ENCODE data around the gene IL33. TPM values are rescaled to one million over a fixed set of nuclear protein-coding genes. Genes with fewer than 3 reads are reported as not detected.

The IL33 gene
- total RNA-seq, 4 donors from 2014 or later = 1.6 to 3.1 (median 1.9) TPM

GRCh38 chr9:6183627-6184026 is 32.0 kb upstream of the IL33 start:
- ATAC-seq (no peak), DNase-seq (no peak)
- H3K9me3 ChIP-seq = no peaks in the 10 kb centered on the region
- no peaks in the 10 kb centered on the region for H3K36me3 ChIP-seq
- intact Hi-C loops (cut with DNase I; ENCODE audit: low total_unique reads) = no loop called here
- no peak overlapping the region for H3K27ac ChIP-seq
- TF ChIP-seq POLR2A (IDR thresholded peaks at IDR 0.05) = no peak
- TF ChIP-seq CTCF (IDR thresholded peaks at IDR 0.05 in 4 of 5, conservative IDR thresholded peaks at IDR 0.05 in 1 of 5) = no peak
- no peak overlapping the region for H3K4me3 ChIP-seq
- no peaks in the 10 kb centered on the region for H3K27me3 ChIP-seq
- H3K4me1 ChIP-seq = no peaks in the 10 kb centered on the region
- in situ Hi-C loops (cut with MboI; ENCODE audit: low sequenced_read_pairs in 4 of 4) = no loop called here

GRCh38 chr9:6184749-6185645 is 30.6 kb upstream of the IL33 start:
- TF ChIP-seq CTCF (IDR thresholded peaks at IDR 0.05 in 4 of 5, conservative IDR thresholded peaks at IDR 0.05 in 1 of 5) (no peak), POLR2A (IDR thresholded peaks at IDR 0.05) (no peak)

GRCh38 chr9:6186691-6187090 is 28.9 kb upstream of the IL33 start:
- no peak for DNase-seq
- in situ Hi-C loops (cut with MboI; ENCODE audit: low sequenced_read_pairs in 4 of 4) = no loop called here
- intact Hi-C loops (cut with DNase I; ENCODE audit: low total_unique reads) = no loop called here
- H3K9me3 ChIP-seq = no peaks in the 10 kb centered on the region
- TF ChIP-seq CTCF (IDR thresholded peaks at IDR 0.05 in 4 of 5, conservative IDR thresholded peaks at IDR 0.05 in 1 of 5) = no peak
- TF ChIP-seq POLR2A (IDR thresholded peaks at IDR 0.05) = no peak
- H3K27me3 ChIP-seq = no peaks in the 10 kb centered on the region
- ATAC-seq = no peak
- no peak overlapping the region for H3K4me3 ChIP-seq
- H3K4me1 ChIP-seq = no peaks in the 10 kb centered on the region
- H3K27ac ChIP-seq = no peak overlapping the region
- H3K36me3 ChIP-seq = no peaks in the 10 kb centered on the region

More at GRCh38 chr9:6184749-6185645, 30.6 kb upstream of the IL33 start:
- no peaks in the 10 kb centered on the region for H3K27me3 ChIP-seq
- DNase-seq = no peak
- H3K27ac ChIP-seq = no peak overlapping the region
- no peak for ATAC-seq
- no peaks in the 10 kb centered on the region for H3K36me3 ChIP-seq
- no peaks in the 10 kb centered on the region for H3K4me1 ChIP-seq
- in situ Hi-C loops (cut with MboI; ENCODE audit: low sequenced_read_pairs in 4 of 4) = no loop called here
- intact Hi-C loops (cut with DNase I; ENCODE audit: low total_unique reads) = no loop called here
- H3K9me3 ChIP-seq = no peaks in the 10 kb centered on the region
- H3K4me3 ChIP-seq = no peak overlapping the region

- in situ Hi-C loops (cut with MboI; ENCODE audit: low sequenced_read_pairs in 4 of 4) = no loop called here
- intact Hi-C loops (cut with DNase I; ENCODE audit: low total_unique reads) = no loop called here
- no peaks in the 10 kb centered on the region for H3K4me1 ChIP-seq
Observed at GRCh38 chr9:6187272-6187671, 28.3 kb upstream of the IL33 start.

More at GRCh38 chr9:6187272-6187671, 28.3 kb upstream of the IL33 start:
- H3K4me3 ChIP-seq = no peak overlapping the region
- no peaks in the 10 kb centered on the region for H3K27me3 ChIP-seq
- no peaks in the 10 kb centered on the region for H3K36me3 ChIP-seq
- DNase-seq (no peak), ATAC-seq (no peak)
- H3K27ac ChIP-seq = no peak overlapping the region
- TF ChIP-seq POLR2A (IDR thresholded peaks at IDR 0.05) (no peak), CTCF (IDR thresholded peaks at IDR 0.05 in 4 of 5, conservative IDR thresholded peaks at IDR 0.05 in 1 of 5) (no peak)
- no peaks in the 10 kb centered on the region for H3K9me3 ChIP-seq
